ENCODE data around the gene ERN2.

DNA sequence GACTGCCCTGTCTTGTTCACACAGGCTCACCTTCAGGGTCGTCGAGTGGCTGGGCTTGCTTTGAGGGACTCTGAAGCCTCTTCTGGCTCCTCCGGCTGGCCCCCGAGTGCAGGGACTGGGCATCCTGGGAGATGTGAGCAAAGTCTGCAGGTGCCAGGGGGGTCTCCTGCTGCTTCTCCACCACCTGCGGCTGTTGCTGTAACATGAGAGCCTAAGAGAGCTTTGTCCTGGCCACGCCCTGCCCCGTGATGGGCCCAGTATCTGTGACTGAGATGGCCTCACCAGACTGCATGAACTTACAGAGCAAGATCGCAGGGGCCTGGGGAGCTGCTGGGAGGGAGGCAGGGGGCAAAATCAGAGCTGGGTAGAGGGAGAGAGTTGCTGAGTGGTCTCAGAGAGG lies 12.5 kb downstream of the ERN2 start:
- TF ChIP-seq, protein P1, sequence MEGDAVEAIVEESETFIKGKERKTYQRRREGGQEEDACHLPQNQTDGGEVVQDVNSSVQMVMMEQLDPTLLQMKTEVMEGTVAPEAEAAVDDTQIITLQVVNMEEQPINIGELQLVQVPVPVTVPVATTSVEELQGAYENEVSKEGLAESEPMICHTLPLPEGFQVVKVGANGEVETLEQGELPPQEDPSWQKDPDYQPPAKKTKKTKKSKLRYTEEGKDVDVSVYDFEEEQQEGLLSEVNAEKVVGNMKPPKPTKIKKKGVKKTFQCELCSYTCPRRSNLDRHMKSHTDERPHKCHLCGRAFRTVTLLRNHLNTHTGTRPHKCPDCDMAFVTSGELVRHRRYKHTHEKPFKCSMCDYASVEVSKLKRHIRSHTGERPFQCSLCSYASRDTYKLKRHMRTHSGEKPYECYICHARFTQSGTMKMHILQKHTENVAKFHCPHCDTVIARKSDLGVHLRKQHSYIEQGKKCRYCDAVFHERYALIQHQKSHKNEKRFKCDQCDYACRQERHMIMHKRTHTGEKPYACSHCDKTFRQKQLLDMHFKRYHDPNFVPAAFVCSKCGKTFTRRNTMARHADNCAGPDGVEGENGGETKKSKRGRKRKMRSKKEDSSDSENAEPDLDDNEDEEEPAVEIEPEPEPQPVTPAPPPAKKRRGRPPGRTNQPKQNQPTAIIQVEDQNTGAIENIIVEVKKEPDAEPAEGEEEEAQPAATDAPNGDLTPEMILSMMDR (IDR thresholded peaks at IDR 0.05; ENCODE audit: poor library complexity): no peak
- TF ChIP-seq EZH2 (IDR thresholded peaks at IDR 0.05; ENCODE audit: borderline replicate concordance): no peak

Data from hepatocyte (in vitro differentiated cells).